ENCODE results near the gene VANGL1.

GRCh38 chr1:115669886-115670285 lies 28.1 kb downstream of the VANGL1 start:
- TF ChIP-seq EZH2phosphoT487 (IDR thresholded peaks at IDR 0.05; ENCODE audit: low read depth), result no peak
- TF ChIP-seq, protein P1, sequence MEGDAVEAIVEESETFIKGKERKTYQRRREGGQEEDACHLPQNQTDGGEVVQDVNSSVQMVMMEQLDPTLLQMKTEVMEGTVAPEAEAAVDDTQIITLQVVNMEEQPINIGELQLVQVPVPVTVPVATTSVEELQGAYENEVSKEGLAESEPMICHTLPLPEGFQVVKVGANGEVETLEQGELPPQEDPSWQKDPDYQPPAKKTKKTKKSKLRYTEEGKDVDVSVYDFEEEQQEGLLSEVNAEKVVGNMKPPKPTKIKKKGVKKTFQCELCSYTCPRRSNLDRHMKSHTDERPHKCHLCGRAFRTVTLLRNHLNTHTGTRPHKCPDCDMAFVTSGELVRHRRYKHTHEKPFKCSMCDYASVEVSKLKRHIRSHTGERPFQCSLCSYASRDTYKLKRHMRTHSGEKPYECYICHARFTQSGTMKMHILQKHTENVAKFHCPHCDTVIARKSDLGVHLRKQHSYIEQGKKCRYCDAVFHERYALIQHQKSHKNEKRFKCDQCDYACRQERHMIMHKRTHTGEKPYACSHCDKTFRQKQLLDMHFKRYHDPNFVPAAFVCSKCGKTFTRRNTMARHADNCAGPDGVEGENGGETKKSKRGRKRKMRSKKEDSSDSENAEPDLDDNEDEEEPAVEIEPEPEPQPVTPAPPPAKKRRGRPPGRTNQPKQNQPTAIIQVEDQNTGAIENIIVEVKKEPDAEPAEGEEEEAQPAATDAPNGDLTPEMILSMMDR (IDR thresholded peaks at IDR 0.05; ENCODE audit: low read depth, low read length), result no peak
